ENCODE data around the gene LEF1. TPM values are rescaled to one million over a fixed set of nuclear protein-coding genes. Genes with fewer than 3 reads are reported as not detected.

Gene LEF1
- total and polyA plus RNA-seq, 2 donors (not counting 3 experiments of a cell fraction or from before 2014, with no cell fraction given) = 0.46 TPM; not detected in 1

GRCh38 chr4:108072300-108072699, 96.4 kb downstream of the LEF1 start:
- ChIA-PET CTCF (no interaction called here), POLR2A (no interaction called here)
- no peak overlapping the region for H3K4me3 ChIP-seq (replicated peaks in 1 of 3; ENCODE audit: insufficient read depth in 1 of 3, low read depth in 1 of 3, low read length in 3 of 3)
- intact Hi-C loops (cut with micrococcal nuclease) = no loop called here
- no peak overlapping the region for H2AFZ ChIP-seq (ENCODE audit: low read depth, low read length)
- H4K20me1 ChIP-seq (replicated peaks; ENCODE audit: control insufficient read depth, extremely low read depth, insufficient read depth, low read length) = no peaks in the 10 kb centered on the region
- no TSS peak for BruUV-seq (replicated peaks)
- no peaks in the 10 kb centered on the region for H3K36me3 ChIP-seq (ENCODE audit: control insufficient read depth in 2 of 2, extremely low read depth in 1 of 2, insufficient read depth in 2 of 2, low read length in 2 of 2)
- H3K9ac ChIP-seq (replicated peaks; ENCODE audit: extremely low read depth, insufficient read depth, low read length) = no peak overlapping the region
- H3K27ac ChIP-seq (ENCODE audit: insufficient read depth, low read depth, low read length) = no peak overlapping the region
- H3K79me2 ChIP-seq (ENCODE audit: control insufficient read depth, insufficient read depth, low read length) = no peaks in the 10 kb centered on the region
- H3K4me1 ChIP-seq (ENCODE audit: control insufficient read depth, extremely low read depth, insufficient read depth, low read length) = no peaks in the 10 kb centered on the region
- DNase-seq (ENCODE audit: low read depth, low spot score) = no peak
- H3K4me2 ChIP-seq (ENCODE audit: insufficient read depth, low read length) = no peak overlapping the region
- no peaks in the 10 kb centered on the region for H3K27me3 ChIP-seq (ENCODE audit: control insufficient read depth in 2 of 2, insufficient read depth in 2 of 2, low read length in 2 of 2)
- no peaks in the 10 kb centered on the region for H3K9me3 ChIP-seq (replicated peaks; ENCODE audit: control insufficient read depth, insufficient read depth, low read length)
- no peak for FAIRE-seq
- dilution Hi-C loops (cut with MboI; ENCODE audit: extremely low pct_ligation_motif_present, low sequenced_read_pairs) = no loop called here
- TF ChIP-seq GATA2 (IDR thresholded peaks at IDR 0.05; ENCODE audit: insufficient read depth, insufficient read length, low read depth, low read length) (no peak), EZH2 (IDR thresholded peaks at IDR 0.05; ENCODE audit: borderline replicate concordance, low read depth, low read length, severe bottlenecking) (no peak), JUN (IDR thresholded peaks at IDR 0.05; ENCODE audit: borderline replicate concordance, insufficient read depth, insufficient read length, low read depth) (no peak), FOS (IDR thresholded peaks at IDR 0.05; ENCODE audit: borderline replicate concordance, insufficient read depth, low read length) (no peak), MAX (IDR thresholded peaks at IDR 0.05; ENCODE audit: insufficient read depth, insufficient read length) (no peak), MYC (IDR thresholded peaks at IDR 0.05; ENCODE audit: low read depth, low read length) (no peak), POLR2A (IDR thresholded peaks at IDR 0.05; ENCODE audit: low read depth, low read length) (no peak), POLR2AphosphoS5 (IDR thresholded peaks at IDR 0.05; ENCODE audit: insufficient read depth, low read depth, low read length) (no peak)
- TF ChIP-seq, protein P1, sequence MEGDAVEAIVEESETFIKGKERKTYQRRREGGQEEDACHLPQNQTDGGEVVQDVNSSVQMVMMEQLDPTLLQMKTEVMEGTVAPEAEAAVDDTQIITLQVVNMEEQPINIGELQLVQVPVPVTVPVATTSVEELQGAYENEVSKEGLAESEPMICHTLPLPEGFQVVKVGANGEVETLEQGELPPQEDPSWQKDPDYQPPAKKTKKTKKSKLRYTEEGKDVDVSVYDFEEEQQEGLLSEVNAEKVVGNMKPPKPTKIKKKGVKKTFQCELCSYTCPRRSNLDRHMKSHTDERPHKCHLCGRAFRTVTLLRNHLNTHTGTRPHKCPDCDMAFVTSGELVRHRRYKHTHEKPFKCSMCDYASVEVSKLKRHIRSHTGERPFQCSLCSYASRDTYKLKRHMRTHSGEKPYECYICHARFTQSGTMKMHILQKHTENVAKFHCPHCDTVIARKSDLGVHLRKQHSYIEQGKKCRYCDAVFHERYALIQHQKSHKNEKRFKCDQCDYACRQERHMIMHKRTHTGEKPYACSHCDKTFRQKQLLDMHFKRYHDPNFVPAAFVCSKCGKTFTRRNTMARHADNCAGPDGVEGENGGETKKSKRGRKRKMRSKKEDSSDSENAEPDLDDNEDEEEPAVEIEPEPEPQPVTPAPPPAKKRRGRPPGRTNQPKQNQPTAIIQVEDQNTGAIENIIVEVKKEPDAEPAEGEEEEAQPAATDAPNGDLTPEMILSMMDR (IDR thresholded peaks at IDR 0.05; ENCODE audit: extremely low read depth in 1 of 2, insufficient read depth in 1 of 2, low read depth in 1 of 2, low read length in 2 of 2) = no peak
- H3K9me1 ChIP-seq (replicated peaks; ENCODE audit: control insufficient read depth, extremely low read depth, insufficient read depth, low read length) = no peaks in the 10 kb centered on the region

Data from endothelial cell of umbilical vein (primary cell).